Measurements from ENCODE around the gene CACNA2D3.

CACNA2D3 gene

DNA sequence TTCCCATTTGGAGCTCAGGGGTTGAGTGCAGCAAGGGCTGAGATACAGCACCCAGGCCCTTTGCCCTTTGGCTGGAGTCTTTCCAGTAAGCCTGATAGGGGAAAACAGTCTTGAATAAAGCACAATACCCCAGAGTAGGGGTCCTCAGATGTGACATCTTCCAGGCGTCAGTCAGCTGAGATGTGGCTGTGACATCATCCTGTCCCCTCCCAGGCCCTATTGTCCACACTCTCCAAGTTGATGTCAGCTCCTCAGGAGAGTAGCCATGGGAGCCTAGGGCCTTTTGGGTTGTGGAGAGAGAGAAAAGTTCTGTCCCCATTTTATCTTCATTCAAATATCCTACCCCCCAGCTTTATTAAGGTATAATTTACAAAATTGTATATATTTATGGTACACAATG, 92.5 kb downstream of the CACNA2D3 start:
- no peak overlapping the region for H3K4ac ChIP-seq (ENCODE audit: low read length)
- no peaks in the 10 kb centered on the region for H3K27me3 ChIP-seq (ENCODE audit: control insufficient read depth in 3 of 3, insufficient read depth in 3 of 3, low read depth in 1 of 3, low read length in 3 of 3)
- no peak overlapping the region for H3K14ac ChIP-seq (ENCODE audit: low read length)
- no peak overlapping the region for H3K4me3 ChIP-seq (ENCODE audit: low read length in 2 of 2)
- H3K79me1 ChIP-seq (ENCODE audit: low read depth, low read length) = peaks cover 2% of the 10 kb centered on the region
- peaks cover 0 to 2% of the 10 kb centered on the region in 2 donors for H3K9me3 ChIP-seq (replicated peaks in 1 of 2; ENCODE audit: control insufficient read depth in 2 of 2, insufficient read depth in 1 of 2, low read depth in 1 of 2, low read length in 2 of 2)
- H3K18ac ChIP-seq (ENCODE audit: low read length) = no peak overlapping the region
- no peak overlapping the region for H2BK5ac ChIP-seq (ENCODE audit: low read length)
- peaks cover 0 to 2% of the 10 kb centered on the region in 2 donors for H3K36me3 ChIP-seq (replicated peaks in 1 of 2; ENCODE audit: control insufficient read depth in 2 of 2, insufficient read depth in 2 of 2, low read length in 2 of 2)
- H2AK5ac ChIP-seq (ENCODE audit: low read depth, low read length) = no peak overlapping the region
- H3K9ac ChIP-seq (ENCODE audit: low read depth, low read length, poor library complexity) = no peak overlapping the region
- no peak overlapping the region for H2AFZ ChIP-seq (ENCODE audit: low read length)
- no peak overlapping the region for H3K27ac ChIP-seq (replicated peaks; ENCODE audit: low read length)
- H2BK12ac ChIP-seq (ENCODE audit: low read length) = no peak overlapping the region
- H3K4me2 ChIP-seq (ENCODE audit: insufficient read depth, low read length, poor library complexity, severe bottlenecking) = no peak overlapping the region
- WGBS, 2 donors (ENCODE audit: extremely low coverage in 2 of 2, insufficient read length in 2 of 2, insufficient replicate concordance in 1 of 2) = no CpG with 5 or more reads among the region's 1 CpG
- no peak overlapping the region for H2BK15ac ChIP-seq (ENCODE audit: low read length)
- DNase-seq (ENCODE audit: low spot score) = no peak
- H3K23ac ChIP-seq (ENCODE audit: low read depth, low read length, poor library complexity) = no peak overlapping the region
- H3K4me1 ChIP-seq (ENCODE audit: control insufficient read depth in 2 of 2, insufficient read depth in 1 of 2, low read depth in 1 of 2, low read length in 2 of 2) = no peaks in the 10 kb centered on the region
- H4K91ac ChIP-seq (ENCODE audit: low read depth, low read length, poor library complexity) = no peak overlapping the region
- no peak overlapping the region for H2BK120ac ChIP-seq (ENCODE audit: low read depth, low read length)
- no peak overlapping the region for H4K8ac ChIP-seq (ENCODE audit: low read depth, low read length)

- H3K4ac ChIP-seq (ENCODE audit: low read length) = no peak overlapping the region
- no peak overlapping the region for H2AK5ac ChIP-seq (ENCODE audit: low read depth, low read length)
- no peak overlapping the region for H3K23ac ChIP-seq (ENCODE audit: low read depth, low read length, poor library complexity)
- H2BK120ac ChIP-seq (ENCODE audit: low read depth, low read length) = no peak overlapping the region
- H3K4me1 ChIP-seq (ENCODE audit: control insufficient read depth in 2 of 2, insufficient read depth in 1 of 2, low read depth in 1 of 2, low read length in 2 of 2) = no peaks in the 10 kb centered on the region
- no CpG with 5 or more reads among the region's 5 CpGs for WGBS, 2 donors (ENCODE audit: extremely low coverage in 2 of 2, insufficient read length in 2 of 2, insufficient replicate concordance in 1 of 2)
- H2BK15ac ChIP-seq (ENCODE audit: low read length) = no peak overlapping the region
- H3K27me3 ChIP-seq (ENCODE audit: control insufficient read depth in 3 of 3, insufficient read depth in 3 of 3, low read depth in 1 of 3, low read length in 3 of 3) = no peaks in the 10 kb centered on the region
- no peak overlapping the region for H3K18ac ChIP-seq (ENCODE audit: low read length)
- H3K36me3 ChIP-seq (replicated peaks in 1 of 2; ENCODE audit: control insufficient read depth in 2 of 2, insufficient read depth in 2 of 2, low read length in 2 of 2) = peaks cover 0 to 2% of the 10 kb centered on the region in 2 donors
- no peak for DNase-seq (ENCODE audit: low spot score)
- no peak overlapping the region for H3K4me3 ChIP-seq (ENCODE audit: low read length in 2 of 2)
- H3K27ac ChIP-seq (replicated peaks; ENCODE audit: low read length) = no peak overlapping the region
- no peak overlapping the region for H2BK5ac ChIP-seq (ENCODE audit: low read length)
- H3K4me2 ChIP-seq (ENCODE audit: insufficient read depth, low read length, poor library complexity, severe bottlenecking) = no peak overlapping the region
- no peak overlapping the region for H2BK12ac ChIP-seq (ENCODE audit: low read length)
- H3K79me1 ChIP-seq (ENCODE audit: low read depth, low read length) = peaks cover 2% of the 10 kb centered on the region
- H4K91ac ChIP-seq (ENCODE audit: low read depth, low read length, poor library complexity) = no peak overlapping the region
- no peak overlapping the region for H3K9ac ChIP-seq (ENCODE audit: low read depth, low read length, poor library complexity)
- H2AFZ ChIP-seq (ENCODE audit: low read length) = no peak overlapping the region
- peaks cover 0 to 2% of the 10 kb centered on the region in 2 donors for H3K9me3 ChIP-seq (replicated peaks in 1 of 2; ENCODE audit: control insufficient read depth in 2 of 2, insufficient read depth in 1 of 2, low read depth in 1 of 2, low read length in 2 of 2)
- no peak overlapping the region for H3K14ac ChIP-seq (ENCODE audit: low read length)
- no peak overlapping the region for H4K8ac ChIP-seq (ENCODE audit: low read depth, low read length)
Observed at GRCh38 chr3:54215521-54215920, 93.2 kb downstream of the CACNA2D3 start.

- Histone ChIP-seq H3K4me3 (ENCODE audit: low read length in 2 of 2) (no peak overlapping the region), H3K4me2 (ENCODE audit: insufficient read depth, low read length, poor library complexity, severe bottlenecking) (no peak overlapping the region), H3K14ac (ENCODE audit: low read length) (peak overlapping the region; percentile 63), H3K79me1 (ENCODE audit: low read depth, low read length) (peaks cover 2% of the 10 kb centered on the region), H2BK12ac (ENCODE audit: low read length) (no peak overlapping the region), H3K18ac (ENCODE audit: low read length) (peak overlapping the region; percentile 44), H4K8ac (ENCODE audit: low read depth, low read length) (no peak overlapping the region), H3K9ac (ENCODE audit: low read depth, low read length, poor library complexity) (no peak overlapping the region), H2BK15ac (ENCODE audit: low read length) (no peak overlapping the region), H3K9me3 (replicated peaks in 1 of 2; ENCODE audit: control insufficient read depth in 2 of 2, insufficient read depth in 1 of 2, low read depth in 1 of 2, low read length in 2 of 2) (no peaks in the 10 kb centered on the region), H2BK5ac (ENCODE audit: low read length) (no peak overlapping the region), H3K4me1 (ENCODE audit: control insufficient read depth in 2 of 2, insufficient read depth in 1 of 2, low read depth in 1 of 2, low read length in 2 of 2) (no peaks in the 10 kb centered on the region), H2AK5ac (ENCODE audit: low read depth, low read length) (no peak overlapping the region), H3K23ac (ENCODE audit: low read depth, low read length, poor library complexity) (no peak overlapping the region), H3K27me3 (ENCODE audit: control insufficient read depth in 3 of 3, insufficient read depth in 3 of 3, low read depth in 1 of 3, low read length in 3 of 3) (no peaks in the 10 kb centered on the region), H3K4ac (ENCODE audit: low read length) (no peak overlapping the region), H3K36me3 (replicated peaks in 1 of 2; ENCODE audit: control insufficient read depth in 2 of 2, insufficient read depth in 2 of 2, low read length in 2 of 2) (peaks cover 0 to 3% of the 10 kb centered on the region in 2 donors), H3K27ac (replicated peaks; ENCODE audit: low read length) (no peak overlapping the region), H2AFZ (ENCODE audit: low read length) (no peak overlapping the region), H4K91ac (ENCODE audit: low read depth, low read length, poor library complexity) (no peak overlapping the region), H2BK120ac (ENCODE audit: low read depth, low read length) (no peak overlapping the region)
- 100% methylated on average over 2 to 3 of the region's 5 CpGs for WGBS, 2 donors (ENCODE audit: extremely low coverage in 2 of 2, insufficient read length in 2 of 2, insufficient replicate concordance in 1 of 2)
- DNase-seq (ENCODE audit: low spot score) = no peak
Observed at GRCh38 chr3:54217828-54218227, 95.5 kb downstream of the CACNA2D3 start.

GRCh38 chr3:54222316-54222715, 100.0 kb downstream of the CACNA2D3 start:
- no peak for DNase-seq (ENCODE audit: low spot score)
- peaks cover 0 to 3% of the 10 kb centered on the region in 2 donors for H3K36me3 ChIP-seq (replicated peaks in 1 of 2; ENCODE audit: control insufficient read depth in 2 of 2, insufficient read depth in 2 of 2, low read length in 2 of 2)
- no peak overlapping the region for H4K8ac ChIP-seq (ENCODE audit: low read depth, low read length)
- H3K9me3 ChIP-seq (replicated peaks in 1 of 2; ENCODE audit: control insufficient read depth in 2 of 2, insufficient read depth in 1 of 2, low read depth in 1 of 2, low read length in 2 of 2) = no peaks in the 10 kb centered on the region
- H3K27ac ChIP-seq (replicated peaks; ENCODE audit: low read length) = no peak overlapping the region
- H3K14ac ChIP-seq (ENCODE audit: low read length) = no peak overlapping the region
- H2BK12ac ChIP-seq (ENCODE audit: low read length) = no peak overlapping the region
- H3K9ac ChIP-seq (ENCODE audit: low read depth, low read length, poor library complexity) = no peak overlapping the region
- H3K4ac ChIP-seq (ENCODE audit: low read length) = no peak overlapping the region
- no peak overlapping the region for H3K18ac ChIP-seq (ENCODE audit: low read length)
- no peaks in the 10 kb centered on the region for H3K4me1 ChIP-seq (ENCODE audit: control insufficient read depth in 2 of 2, insufficient read depth in 1 of 2, low read depth in 1 of 2, low read length in 2 of 2)
- no peak overlapping the region for H4K91ac ChIP-seq (ENCODE audit: low read depth, low read length, poor library complexity)
- H2BK5ac ChIP-seq (ENCODE audit: low read length) = no peak overlapping the region
- no peak overlapping the region for H2BK15ac ChIP-seq (ENCODE audit: low read length)
- H2AFZ ChIP-seq (ENCODE audit: low read length) = no peak overlapping the region
- H3K23ac ChIP-seq (ENCODE audit: low read depth, low read length, poor library complexity) = no peak overlapping the region
- H3K4me2 ChIP-seq (ENCODE audit: insufficient read depth, low read length, poor library complexity, severe bottlenecking) = no peak overlapping the region
- no peaks in the 10 kb centered on the region for H3K79me1 ChIP-seq (ENCODE audit: low read depth, low read length)
- H3K27me3 ChIP-seq (ENCODE audit: control insufficient read depth in 3 of 3, insufficient read depth in 3 of 3, low read depth in 1 of 3, low read length in 3 of 3) = no peaks in the 10 kb centered on the region
- H3K4me3 ChIP-seq (ENCODE audit: low read length in 2 of 2) = no peak overlapping the region
- H2AK5ac ChIP-seq (ENCODE audit: low read depth, low read length) = no peak overlapping the region
- no peak overlapping the region for H2BK120ac ChIP-seq (ENCODE audit: low read depth, low read length)

All from neuronal stem cell (in vitro differentiated cells).